Measurements from ENCODE around the gene RHOBTB3.

The RHOBTB3 gene

GRCh38 chr5:95843733-95844223, 112.6 kb downstream of the RHOBTB3 start:
- no peaks in the 10 kb centered on the region for H3K9me3 ChIP-seq (ENCODE audit: control insufficient read depth in 5 of 5, low read length in 5 of 5)
- H3K4me1 ChIP-seq (ENCODE audit: control insufficient read depth in 5 of 5, insufficient read depth in 5 of 5, low read length in 5 of 5), result peaks cover 5 to 41% (median 30%) of the 10 kb centered on the region in 5 donors
- no peaks in the 10 kb centered on the region for H3K27me3 ChIP-seq (ENCODE audit: control insufficient read depth in 5 of 5, insufficient read depth in 4 of 5, low read length in 5 of 5)
- H3K9ac ChIP-seq (ENCODE audit: low read length in 5 of 5), result peak overlapping the region in 3 of 5 donors; percentile 25 to 75 (median 56)
- H3K36me3 ChIP-seq (ENCODE audit: control insufficient read depth in 5 of 5, insufficient read depth in 5 of 5, low read length in 5 of 5), result no peaks in the 10 kb centered on the region
- peak overlapping the region; percentile 77 for H3K27ac ChIP-seq (ENCODE audit: low read depth, low read length)
- H3K4me3 ChIP-seq (ENCODE audit: low read depth in 1 of 5, low read length in 5 of 5), result no peak overlapping the region

GRCh38 chr5:95845391-95845790, 114.3 kb downstream of the RHOBTB3 start:
- H3K4me3 ChIP-seq (ENCODE audit: low read depth in 1 of 5, low read length in 5 of 5), result no peak overlapping the region
- no peak overlapping the region for H3K9ac ChIP-seq (ENCODE audit: low read length in 5 of 5)
- no peaks in the 10 kb centered on the region for H3K27me3 ChIP-seq (ENCODE audit: control insufficient read depth in 5 of 5, insufficient read depth in 4 of 5, low read length in 5 of 5)
- no peaks in the 10 kb centered on the region for H3K36me3 ChIP-seq (ENCODE audit: control insufficient read depth in 5 of 5, insufficient read depth in 5 of 5, low read length in 5 of 5)
- H3K4me1 ChIP-seq (ENCODE audit: control insufficient read depth in 5 of 5, insufficient read depth in 5 of 5, low read length in 5 of 5), result peaks cover 5 to 49% (median 33%) of the 10 kb centered on the region in 5 donors
- no peaks in the 10 kb centered on the region for H3K9me3 ChIP-seq (ENCODE audit: control insufficient read depth in 5 of 5, low read length in 5 of 5)
- H3K27ac ChIP-seq (ENCODE audit: low read depth, low read length), result no peak overlapping the region
